GM18907 (cell line): ENCODE measurements around the gene ZC3H4.
"Not testable (repeated sequence)": the region's sequence is repeated elsewhere in the genome, so short reads cannot be mapped to it uniquely, and the experiment has no call there.

Experiments used
- ATAC-seq: cut with Tn5 transposase; IDR thresholded peaks from one replicate; pipeline ENCODE4 v1.9.1; 2021; ENCODE audit warnings: mild to moderate bottlenecking, moderate library complexity; ENCODE audit not compliant: unreplicated experiment

ZC3H4 gene

DNA sequence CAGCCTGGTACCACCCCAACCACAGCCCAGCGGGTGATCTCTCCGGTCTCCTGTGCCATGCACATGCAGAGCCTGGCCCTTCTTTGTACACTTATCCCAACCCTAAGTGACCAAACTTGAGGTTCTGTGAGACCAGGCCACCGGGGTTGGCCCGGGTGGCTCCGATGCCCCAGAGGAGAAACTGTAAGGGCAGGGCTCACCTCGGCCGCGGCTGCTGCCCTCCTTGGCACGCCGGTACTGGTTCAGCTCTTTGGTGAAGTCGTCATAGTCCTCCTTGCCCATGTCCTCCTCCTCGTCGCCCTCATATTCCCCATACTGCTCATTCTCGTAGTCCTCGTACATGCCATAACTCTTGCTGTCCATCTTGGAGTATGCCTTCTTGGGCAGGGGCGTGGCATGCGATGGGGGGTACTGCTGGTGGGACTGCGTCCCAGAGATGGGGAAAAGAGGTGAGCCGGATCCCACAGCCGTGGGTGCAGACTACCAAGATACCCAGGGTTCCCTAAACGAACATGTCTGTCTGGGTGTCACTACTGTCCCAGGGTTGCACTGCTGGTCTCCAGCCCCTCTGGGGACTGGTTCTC is 23.7 kb downstream of the ZC3H4 start:
- no peak for ATAC-seq

DNA sequence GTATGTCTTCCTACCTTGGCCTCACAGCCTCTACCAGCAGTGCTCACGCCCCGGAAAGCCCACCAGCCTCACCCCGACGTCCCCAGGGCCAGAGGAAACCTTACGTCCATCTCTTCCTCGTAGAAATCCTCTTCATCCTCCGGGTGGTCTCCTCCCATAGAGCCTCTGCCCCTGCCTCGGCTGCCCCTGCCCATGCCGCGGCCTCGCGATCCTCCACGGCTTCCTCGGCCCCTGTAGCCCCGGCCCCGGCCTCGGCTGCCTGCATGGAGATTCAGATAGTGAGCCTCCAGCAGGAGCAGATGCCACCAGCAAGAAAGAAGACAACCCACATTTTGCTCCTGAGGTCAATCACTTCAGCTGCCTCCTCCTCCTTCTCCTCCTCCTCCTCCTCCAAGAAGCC is 27.3 kb downstream of the ZC3H4 start:
- ATAC-seq: no peak

DNA sequence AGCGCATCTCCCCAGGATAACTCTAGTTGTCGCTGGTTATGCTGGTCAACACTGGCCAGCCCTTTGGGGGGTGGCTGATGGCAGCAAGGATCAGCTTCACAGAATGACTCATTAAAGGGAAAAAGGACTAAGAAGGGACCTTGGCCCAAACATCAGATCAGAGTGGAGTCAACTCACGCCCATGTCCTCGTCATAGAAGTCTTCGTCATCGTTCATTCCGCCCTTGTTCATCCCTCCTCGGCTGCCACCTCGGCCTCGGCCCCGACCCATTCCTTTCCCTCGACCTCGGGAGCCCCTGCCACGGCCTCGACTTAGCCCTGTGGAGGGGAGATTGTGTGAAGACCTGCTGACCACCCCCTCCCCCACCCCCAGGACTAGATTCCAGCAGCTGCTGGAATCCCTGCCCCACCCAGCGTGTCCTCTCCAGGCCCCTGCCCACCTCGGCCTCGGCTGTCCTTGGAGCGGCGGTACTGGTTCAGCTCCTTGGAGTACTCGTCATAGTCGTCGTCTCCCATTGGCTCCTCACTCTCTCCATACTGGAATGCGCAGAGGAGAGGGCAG is 28.6 kb downstream of the ZC3H4 start:
- no peak for ATAC-seq

DNA sequence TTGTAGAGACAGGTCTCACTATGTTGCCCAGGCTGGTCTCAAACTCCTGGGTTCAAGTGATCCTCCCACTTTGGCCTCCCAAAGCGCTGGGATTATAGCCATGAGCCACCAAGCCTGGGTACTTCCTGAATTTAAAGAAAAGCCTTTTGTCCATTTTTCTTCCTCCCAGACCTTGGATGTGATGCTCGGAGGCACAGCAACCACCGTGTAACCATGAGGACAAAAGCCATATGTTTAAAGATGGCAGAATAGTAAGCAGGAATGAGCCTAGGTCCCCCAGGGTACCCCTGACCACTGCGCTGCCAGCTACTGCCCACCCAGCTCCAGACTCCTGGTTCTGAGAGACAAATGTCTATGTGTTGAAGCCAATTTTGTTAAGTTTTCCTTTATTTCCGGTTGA is 31.1 kb downstream of the ZC3H4 start:
- ATAC-seq: no peak

DNA sequence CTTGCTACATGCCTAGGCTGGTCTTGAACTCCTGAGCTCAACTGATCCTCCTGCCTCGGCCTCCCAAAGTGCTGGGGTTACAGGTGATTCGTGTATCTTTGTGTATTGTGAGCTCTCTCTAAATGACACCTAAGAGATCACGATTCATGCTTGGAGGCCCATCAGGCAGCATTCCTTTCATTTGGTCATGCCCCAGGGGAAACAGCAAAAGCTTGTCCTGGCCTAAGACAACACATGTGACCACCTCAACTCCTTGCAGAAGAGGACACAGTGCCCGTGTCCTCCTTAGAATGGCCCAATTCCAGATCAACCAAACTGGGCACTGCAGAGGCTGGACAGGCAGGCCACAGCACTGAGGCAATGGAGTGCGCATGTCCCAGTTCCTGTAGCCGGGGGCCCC is 32.5 kb downstream of the ZC3H4 start:
- ATAC-seq: no peak

DNA sequence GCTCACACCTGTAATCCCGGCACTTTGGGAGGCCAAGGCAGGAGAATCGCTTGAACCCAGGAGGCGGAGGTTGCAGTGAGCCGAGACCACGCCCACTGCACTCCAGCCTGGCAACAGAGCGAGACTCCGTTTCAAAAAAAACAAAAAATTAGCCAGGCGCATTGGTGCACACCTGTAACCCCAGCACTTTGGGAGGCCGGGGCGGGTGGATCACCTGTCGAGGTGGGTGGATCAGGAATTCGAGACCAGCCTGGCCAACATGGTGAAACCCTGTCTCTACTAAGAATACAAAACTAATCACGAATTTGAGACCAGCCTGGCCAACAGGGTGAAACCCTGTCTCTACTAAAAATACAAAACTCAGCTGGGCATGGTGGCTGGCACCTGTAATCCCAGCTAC is 35.2 kb downstream of the ZC3H4 start:
- not testable (repeated sequence) for ATAC-seq

DNA sequence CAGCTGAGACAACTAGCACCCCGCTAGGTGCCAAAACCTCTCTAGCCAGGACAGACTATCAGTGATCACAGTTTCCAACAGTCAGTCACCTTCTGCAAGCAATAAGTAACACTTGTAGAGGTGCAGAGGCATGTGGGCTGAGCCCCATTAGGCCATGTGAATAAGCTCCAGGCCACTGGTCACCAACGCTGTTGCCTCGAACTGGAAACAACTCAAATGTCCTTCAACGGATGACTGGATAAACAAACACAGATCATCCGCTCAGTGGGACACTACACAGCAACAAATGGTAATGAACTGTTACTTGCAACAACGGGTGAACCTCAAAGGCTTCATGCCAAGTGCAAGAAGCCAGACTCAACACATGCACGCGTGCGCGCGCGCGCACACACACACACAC is 37.6 kb downstream of the ZC3H4 start:
- no peak for ATAC-seq

DNA sequence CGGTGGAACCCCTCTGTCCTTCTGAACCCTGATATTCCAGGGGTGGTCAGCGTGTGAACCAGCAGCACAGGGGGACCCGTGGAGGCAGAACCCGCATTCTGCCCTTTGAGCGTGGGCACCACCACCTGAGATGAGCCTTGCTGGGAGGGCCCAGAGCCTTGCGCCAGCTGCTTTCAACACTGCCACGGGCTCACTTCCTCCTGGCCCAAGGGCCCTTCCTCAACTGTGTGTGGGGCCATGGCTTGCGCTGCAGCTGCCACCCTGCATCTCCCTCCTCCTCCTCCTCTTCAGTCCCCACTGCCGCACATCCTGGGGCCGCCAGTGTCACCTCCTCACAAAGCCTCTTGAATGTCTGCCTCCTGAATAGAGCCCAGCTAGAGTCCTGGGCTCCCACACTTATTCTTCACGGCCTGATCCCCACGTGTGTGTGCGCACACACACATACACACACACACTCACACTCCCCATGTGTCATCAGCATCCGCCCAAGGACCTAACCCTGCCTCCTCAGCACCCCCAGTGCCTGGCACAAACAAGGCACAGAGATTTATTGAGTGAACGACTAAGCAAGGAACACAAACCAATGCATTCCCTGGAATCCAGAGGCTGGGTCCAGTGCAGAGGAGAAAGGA is 38.3 kb downstream of the ZC3H4 start:
- no peak for ATAC-seq

DNA sequence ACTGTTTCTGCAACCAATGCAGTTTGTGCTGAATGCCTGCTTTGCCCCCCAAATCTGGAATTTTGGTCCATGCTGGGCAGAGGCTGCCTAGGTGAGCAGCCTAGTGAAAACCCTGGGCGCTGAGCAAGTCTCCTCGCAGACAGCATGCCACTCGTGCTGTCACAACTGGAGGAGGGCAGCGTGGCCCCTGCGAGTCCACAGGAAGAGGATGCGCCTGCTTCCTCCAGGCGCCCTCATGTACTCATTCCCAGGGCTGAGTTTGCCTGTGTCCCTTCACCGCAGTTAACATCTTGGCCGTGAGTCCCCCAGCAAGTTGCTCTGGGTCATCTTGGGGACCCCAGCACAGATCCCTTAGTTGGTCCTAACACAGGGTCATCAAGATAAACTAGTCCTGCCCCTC is 39.0 kb downstream of the ZC3H4 start:
- ATAC-seq: no peak

DNA sequence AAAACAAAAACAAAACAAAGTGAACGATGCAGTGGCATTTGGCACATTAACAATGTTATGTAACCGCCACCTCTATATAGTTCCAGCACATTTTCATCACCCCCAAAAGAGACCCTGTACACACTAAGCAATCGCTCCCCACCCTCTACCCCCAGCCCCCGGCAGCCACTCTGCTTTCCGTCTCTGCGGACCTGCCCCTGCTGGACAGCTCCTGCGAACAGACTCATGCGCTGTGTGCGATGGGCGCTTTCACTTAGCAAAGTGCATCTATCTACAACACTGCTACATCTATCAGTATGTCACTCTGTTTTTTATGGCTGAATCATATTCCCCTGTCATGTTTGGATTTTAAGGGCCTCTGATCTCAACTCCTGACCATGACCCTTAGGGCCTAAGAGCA is 40.0 kb downstream of the ZC3H4 start:
- no peak for ATAC-seq

DNA sequence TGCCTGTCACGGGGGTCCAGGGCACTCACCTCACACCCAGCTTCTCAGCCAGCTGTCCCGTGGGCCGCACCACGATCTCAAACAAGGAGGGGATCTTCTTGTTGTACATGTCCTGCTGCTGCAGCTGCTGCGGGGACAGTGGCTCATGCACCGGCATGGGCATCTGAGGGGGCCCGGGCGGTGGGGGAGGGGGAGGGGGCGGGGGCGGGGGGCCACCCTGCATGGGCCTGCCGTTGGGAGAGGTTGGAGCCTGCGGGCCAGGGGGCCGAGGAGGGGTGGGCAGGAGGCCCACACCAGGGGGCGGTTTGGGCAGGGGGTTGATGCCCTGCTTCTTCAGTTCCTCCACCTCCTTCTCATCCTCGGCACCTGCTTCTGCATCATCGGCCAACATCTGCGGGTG is 41.3 kb downstream of the ZC3H4 start:
- no peak for ATAC-seq

DNA sequence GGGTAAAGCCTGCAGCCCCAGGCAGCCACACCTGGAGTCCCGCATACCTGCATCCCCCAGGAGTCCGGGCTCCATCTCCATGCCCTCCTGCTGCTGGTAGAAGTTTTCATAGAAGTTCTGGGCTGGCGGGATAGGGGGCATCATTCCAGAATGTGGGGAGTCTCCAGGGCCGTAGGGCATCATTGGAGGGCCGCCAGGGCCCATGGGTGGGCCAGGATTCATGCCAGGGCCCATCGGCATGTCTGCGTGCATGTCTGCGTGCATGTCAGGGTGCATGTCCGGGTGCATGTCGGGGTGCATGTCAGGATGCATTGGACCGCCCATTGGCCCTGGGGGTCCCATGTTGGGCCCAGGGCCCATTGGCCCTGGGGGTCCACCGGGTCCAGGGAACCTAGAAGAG is 41.8 kb downstream of the ZC3H4 start:
- no peak for ATAC-seq

DNA sequence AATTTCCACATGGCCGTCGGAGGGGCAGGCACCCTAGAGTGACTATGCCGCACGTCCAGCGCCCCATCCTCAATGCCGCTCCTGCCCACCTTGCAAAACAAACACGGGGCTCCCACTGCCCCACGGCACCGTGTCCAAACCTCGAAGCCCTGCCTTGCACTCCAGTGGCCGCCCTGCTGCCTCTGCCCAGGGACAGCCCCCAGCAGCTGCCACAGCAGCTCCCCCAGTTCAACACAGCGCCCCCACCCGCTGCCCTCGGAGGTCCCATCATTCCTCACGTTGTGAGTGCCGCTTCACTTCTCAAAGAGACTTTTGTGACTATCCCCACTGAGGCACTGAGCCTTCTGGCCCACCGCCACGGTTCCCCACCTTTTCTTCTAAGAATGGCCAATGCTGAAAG is 42.8 kb downstream of the ZC3H4 start:
- no peak for ATAC-seq

DNA sequence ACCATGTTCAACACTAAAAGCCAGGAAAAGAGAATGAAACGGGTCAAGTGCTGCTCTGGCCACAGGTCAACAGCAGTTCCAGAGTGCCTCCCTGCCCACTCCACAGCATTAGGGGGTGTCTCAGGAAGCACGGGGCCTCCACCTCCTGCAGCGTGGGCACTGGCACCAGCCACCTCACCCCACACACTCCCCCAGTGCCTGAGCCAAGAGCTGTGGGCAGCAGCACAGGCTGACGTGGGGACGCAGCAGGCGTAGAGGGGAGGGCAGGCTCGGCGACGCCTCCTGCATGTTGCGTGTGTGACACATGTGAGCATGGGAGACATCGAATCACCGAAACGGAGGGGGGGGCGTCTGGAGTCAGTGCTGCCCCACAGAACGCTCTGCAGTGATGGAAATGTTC is 43.8 kb downstream of the ZC3H4 start:
- no peak for ATAC-seq

DNA sequence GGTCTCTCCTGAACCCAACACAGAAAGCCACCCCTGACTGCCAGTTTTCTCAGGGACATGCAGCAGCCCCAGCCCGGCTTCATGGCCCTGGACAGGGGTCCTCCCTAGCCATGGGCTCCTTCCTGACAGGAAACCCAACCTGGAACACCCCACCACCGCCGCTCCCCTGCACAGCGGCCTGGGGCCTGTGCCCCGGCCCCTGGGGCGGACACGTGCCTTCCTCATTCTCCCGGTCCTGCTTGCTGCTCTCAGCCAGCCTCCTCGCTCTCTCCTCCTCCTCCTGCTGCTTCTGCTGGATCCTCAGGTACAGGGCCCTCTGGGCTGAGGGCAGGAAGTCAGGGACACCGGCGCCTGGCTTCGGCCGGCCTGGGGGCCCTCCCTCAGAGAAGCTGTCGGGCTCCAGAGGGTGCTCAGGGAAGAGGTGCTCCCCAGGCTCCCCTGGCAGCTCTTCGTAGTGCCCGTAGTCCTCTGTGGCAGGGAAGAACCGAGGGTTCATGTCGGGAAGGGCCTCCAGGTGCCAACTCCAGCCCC is 44.6 kb downstream of the ZC3H4 start:
- ATAC-seq: no peak

DNA sequence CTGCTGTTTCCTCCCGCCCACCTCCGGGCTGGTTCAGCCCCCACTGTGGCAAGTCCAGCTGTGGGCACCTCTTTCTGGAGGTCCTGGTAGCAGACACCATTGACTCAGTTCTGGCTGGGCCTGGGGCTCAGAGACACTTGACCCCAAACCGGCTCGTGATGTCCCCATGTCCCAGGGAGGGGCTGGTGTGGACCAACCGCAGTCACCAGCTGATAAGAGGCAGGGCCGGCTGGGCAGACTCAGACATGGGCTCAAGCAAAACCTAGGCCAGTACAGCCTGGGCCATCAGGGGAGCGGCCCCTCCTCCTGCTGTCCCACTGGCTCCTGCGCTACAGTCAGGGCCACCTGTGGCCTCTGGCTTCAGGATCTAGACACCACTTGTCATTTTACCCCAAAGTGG is 45.3 kb downstream of the ZC3H4 start:
- ATAC-seq: no peak

DNA sequence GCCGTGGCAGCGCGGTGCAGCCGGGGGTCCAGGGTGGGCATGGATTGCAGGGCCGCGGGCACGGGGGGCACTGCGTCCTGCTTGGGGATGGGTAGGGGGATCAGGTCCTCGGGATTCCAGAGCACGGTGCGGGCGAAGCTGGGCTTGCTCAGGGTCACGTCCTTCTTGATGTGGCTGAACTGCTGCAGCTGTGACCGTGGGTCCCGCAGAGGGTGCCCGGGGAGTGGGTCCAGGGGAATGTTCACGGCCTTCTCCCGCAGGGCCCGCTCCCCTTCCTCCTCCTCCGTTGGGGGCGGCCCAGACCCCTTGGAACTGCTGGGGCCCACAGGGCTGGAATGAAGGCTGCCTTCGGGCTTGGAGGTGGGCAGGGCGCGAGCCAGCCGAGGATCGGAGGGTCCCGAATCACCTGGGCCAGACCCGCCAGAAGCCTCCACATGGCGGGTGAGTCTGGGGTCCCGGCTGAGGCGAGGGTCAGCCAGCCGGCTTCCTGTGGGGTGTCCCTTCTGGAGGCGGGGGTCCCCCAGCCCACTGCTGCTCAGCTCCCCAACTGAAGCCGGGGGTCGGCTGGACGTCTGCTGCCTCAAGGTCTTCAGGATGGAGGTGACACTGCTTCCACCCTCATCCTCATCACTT is 46.2 kb downstream of the ZC3H4 start:
- no peak for ATAC-seq

DNA sequence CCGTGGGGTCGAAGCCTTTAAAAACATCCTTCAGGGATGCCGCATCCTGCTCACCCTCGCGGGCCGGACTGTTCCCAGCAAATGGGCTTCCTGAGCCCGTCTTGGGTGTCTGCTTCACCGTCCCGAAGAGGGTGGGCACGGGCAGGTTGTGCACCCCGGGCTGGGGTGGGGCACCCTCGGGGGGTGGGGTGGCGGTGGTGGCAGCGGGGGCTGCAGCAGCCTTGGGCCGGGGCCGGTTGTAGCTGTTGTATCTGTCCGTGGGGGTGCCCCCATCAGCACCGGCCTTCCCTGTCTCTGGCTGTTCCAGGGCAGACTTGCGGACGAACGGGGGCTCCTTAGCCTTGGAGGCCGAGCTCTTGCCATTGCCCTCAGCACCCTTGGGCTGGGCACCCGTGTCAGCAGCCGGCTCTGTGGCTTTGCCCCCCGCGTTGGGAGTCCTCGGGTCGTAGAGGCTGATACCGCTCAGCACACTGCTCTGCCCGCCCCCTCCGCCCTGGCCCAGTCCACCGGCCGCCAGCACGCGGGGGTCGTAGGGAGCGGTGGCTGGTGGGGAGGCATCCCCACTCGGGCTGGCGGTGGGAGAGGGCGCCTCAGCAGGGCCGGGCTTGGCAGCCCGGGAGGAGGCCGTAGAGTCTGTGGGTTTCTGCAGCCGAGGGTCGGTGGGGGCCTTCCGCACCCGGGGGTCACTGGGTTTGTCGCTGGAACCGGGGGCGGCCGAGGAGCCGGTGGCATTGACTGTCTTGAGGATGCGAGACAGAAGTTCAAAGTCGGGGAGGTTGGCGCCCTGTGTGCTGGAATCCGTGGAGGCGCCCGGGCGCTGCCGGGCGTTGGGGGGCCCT is 47.0 kb downstream of the ZC3H4 start:
- ATAC-seq: no peak

DNA sequence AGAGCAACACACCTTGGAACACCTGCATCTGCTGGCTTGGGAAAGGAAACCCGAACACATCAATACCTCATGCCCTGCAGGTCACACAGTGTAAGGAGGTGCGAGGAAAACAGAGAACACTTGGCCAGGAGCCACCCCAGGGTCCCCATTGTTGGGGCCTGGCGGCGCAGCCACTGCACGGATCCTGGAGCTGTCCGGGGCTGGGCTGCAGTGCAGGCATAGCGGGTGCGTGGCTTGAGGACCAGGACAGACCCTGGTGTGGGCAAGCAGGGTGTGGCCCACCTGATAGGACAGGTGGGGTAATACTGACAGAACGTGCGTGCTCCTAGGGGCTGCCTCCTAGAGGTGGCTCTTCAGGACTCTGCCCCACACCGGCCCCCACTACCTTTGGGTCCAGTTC is 48.3 kb downstream of the ZC3H4 start:
- ATAC-seq: no peak

DNA sequence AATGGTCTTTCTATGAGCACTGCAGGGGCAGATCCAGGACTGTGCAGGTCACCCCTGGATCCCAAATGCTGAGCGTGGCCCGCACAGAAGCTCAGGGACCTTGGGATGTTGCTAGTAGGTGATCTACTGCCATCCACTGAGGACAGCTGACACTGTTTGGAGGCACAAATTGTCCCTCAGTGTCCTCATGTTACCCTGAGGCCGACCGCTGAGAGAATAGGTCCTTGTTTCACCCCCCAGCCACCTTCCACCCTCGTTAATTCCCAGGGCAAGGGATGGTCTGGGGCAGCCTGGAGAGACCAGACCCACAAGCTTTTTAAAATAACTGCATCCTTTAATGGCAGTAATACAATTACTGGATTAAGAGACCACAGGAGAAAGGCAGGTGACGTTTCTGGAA is 49.7 kb downstream of the ZC3H4 start:
- no peak for ATAC-seq

DNA sequence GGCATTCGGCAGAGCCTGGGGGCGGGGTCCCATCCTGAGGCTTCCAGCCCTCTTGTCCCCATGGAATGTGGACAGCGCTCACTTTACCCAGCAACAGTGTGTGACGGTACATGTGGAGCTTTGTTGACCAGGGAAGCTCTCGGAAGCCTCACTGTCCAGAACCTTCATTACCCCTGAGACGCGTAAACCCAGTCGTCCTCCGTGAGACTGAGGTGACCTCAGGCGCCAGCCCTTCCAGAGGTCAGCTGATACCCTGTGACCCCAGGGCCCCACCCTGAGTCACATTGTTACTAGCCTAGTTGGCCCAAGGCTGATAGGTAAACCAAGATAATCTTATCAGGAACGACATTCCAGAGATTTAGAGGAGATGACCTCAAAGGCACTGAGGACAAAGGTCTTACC is 55.0 kb downstream of the ZC3H4 start:
- ATAC-seq: no peak
